Measurements from ENCODE around the gene FCAR. TPM values are rescaled to one million over a fixed set of nuclear protein-coding genes. Genes with fewer than 3 reads are reported as not detected.
"Not testable (repeated sequence)": the region's sequence is repeated elsewhere in the genome, so short reads cannot be mapped to it uniquely, and the experiment has no call there.

Gene FCAR
- total and polyA plus RNA-seq, 2 donors = 0.67 TPM; not detected in 1

- Histone ChIP-seq H3K36me3 (ENCODE audit: insufficient read depth) (no peaks in the 10 kb centered on the region), H3K4me1 (ENCODE audit: insufficient read depth) (no peaks in the 10 kb centered on the region), H3K27ac (ENCODE audit: low read depth) (no peak overlapping the region), H3K4me3 (ENCODE audit: low read depth, low read length) (no peak overlapping the region)
- 90% methylated on average over 6 of the region's 6 CpGs for WGBS
- no peak for DNase-seq (ENCODE audit: extremely low spot score)
Measured at GRCh38 chr19:54903303-54903702, 29.3 kb downstream of the FCAR start.

DNA sequence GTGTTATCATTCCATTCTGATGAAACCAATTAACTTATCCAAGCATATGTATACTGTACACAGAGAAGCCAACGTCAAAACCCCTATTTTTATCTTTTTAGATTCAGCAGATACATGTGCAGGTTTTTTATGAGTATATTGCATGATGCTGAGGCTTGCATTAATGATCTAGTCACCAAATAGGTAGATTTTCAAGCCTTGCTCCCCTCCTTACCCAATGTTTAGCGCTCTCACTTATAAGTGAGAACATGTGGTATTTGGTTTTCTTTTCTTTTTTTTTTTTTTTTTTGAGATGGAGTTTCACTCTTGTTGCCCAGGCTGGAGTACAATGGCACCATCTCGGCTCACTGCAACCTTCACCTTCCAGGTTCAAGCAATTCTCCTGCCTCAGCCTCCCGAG lies 30.2 kb downstream of the FCAR start:
- not testable (repeated sequence) for H3K27ac ChIP-seq (ENCODE audit: low read depth); H3K4me1 ChIP-seq (ENCODE audit: insufficient read depth); H3K4me3 ChIP-seq (ENCODE audit: low read depth, low read length); DNase-seq (ENCODE audit: extremely low spot score); H3K36me3 ChIP-seq (ENCODE audit: insufficient read depth)
- 75% methylated on average over 4 of the region's 4 CpGs for WGBS

- Histone ChIP-seq H3K4me1 (ENCODE audit: insufficient read depth) (no peaks in the 10 kb centered on the region), H3K4me3 (ENCODE audit: low read depth, low read length) (no peak overlapping the region), H3K27ac (ENCODE audit: low read depth) (no peak overlapping the region), H3K36me3 (ENCODE audit: insufficient read depth) (no peaks in the 10 kb centered on the region)
- no peak for DNase-seq (ENCODE audit: extremely low spot score)
- WGBS = 22% methylated on average over 5 of the region's 5 CpGs
Measured at GRCh38 chr19:54905421-54905802, 31.4 kb downstream of the FCAR start.

- no peaks in the 10 kb centered on the region for H3K4me1 ChIP-seq (ENCODE audit: insufficient read depth)
- H3K4me3 ChIP-seq (ENCODE audit: low read depth, low read length) = no peak within 1 kb of the TSS
- no peak for DNase-seq (ENCODE audit: extremely low spot score)
- no peaks in the 10 kb centered on the region for H3K36me3 ChIP-seq (ENCODE audit: insufficient read depth)
- H3K27ac ChIP-seq (ENCODE audit: low read depth) = no peak within 1 kb of the TSS
- WGBS = 36% methylated on average over 22 of the region's 22 CpGs
Measured at GRCh38 chr19:54905803-54906511, 31.9 kb downstream of the FCAR start, which contains the start of gene NCR1. TSS of gene NCR1 (plus strand) at chr19:54906148. CDS start at chr19:54906188, 40 bp downstream.

DNA sequence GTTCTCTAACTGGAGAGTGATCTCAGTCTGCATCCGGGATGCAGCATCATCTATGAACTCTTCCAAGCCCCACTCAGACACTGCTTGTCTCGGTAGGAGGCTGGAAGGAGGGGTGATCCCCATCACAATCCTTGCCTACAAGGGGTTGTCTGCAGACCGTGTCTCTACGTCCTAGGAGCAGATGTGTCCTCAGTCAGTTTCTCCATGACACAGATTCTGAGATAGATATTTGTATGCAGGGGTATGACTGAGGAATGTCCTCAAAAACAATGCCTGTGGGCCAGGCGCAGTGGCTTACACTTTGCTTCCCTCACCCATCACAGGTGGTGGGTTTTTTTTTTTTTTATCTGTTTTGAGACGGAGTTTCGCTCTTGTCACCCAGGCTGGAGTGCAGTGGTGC lies 32.8 kb downstream of the FCAR start:
- no peak overlapping the region for H3K27ac ChIP-seq (ENCODE audit: low read depth)
- DNase-seq (ENCODE audit: extremely low spot score) = no peak
- no peak overlapping the region for H3K4me3 ChIP-seq (ENCODE audit: low read depth, low read length)
- H3K4me1 ChIP-seq (ENCODE audit: insufficient read depth) = no peaks in the 10 kb centered on the region
- WGBS = 82% methylated on average over 7 of the region's 7 CpGs
- H3K36me3 ChIP-seq (ENCODE audit: insufficient read depth) = no peaks in the 10 kb centered on the region

- H3K36me3 ChIP-seq (ENCODE audit: insufficient read depth); H3K4me1 ChIP-seq (ENCODE audit: insufficient read depth); H3K27ac ChIP-seq (ENCODE audit: low read depth); H3K4me3 ChIP-seq (ENCODE audit: low read depth, low read length); DNase-seq (ENCODE audit: extremely low spot score): not testable (repeated sequence)
- WGBS = 73% methylated on average over 4 of the region's 5 CpGs
Measured at GRCh38 chr19:54907899-54908298, 33.9 kb downstream of the FCAR start.

DNA sequence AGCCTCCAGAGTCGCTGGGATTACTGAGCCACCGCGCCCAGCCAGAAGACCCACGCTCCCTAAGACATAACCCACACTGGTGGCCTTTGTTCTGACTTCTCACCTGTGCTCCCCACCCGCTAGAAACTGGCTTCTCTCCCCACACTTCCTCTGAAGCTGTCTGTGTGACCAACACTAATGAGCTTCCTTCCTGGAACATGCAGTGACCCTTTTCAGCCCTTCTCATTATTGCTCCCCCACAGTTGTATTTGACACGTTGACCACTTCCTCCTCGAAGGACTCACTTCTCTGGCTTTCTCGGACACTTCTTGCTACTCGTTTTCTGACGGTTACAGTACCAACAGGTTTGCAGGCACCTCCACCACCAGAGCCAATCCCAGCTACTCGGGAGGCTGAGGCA lies 42.8 kb downstream of the FCAR start:
- H3K4me3 ChIP-seq (ENCODE audit: low read depth, low read length) = no peak overlapping the region
- WGBS = 72% methylated on average over 11 of the region's 11 CpGs
- no peaks in the 10 kb centered on the region for H3K4me1 ChIP-seq (ENCODE audit: insufficient read depth)
- no peaks in the 10 kb centered on the region for H3K36me3 ChIP-seq (ENCODE audit: insufficient read depth)
- no peak overlapping the region for H3K27ac ChIP-seq (ENCODE audit: low read depth)
- DNase-seq (ENCODE audit: extremely low spot score) = no peak

- Histone ChIP-seq H3K4me3 (ENCODE audit: low read depth, low read length) (no peak overlapping the region), H3K4me1 (ENCODE audit: insufficient read depth) (no peaks in the 10 kb centered on the region), H3K27ac (ENCODE audit: low read depth) (no peak overlapping the region), H3K36me3 (ENCODE audit: insufficient read depth) (no peaks in the 10 kb centered on the region)
- no peak for DNase-seq (ENCODE audit: extremely low spot score)
- 84% methylated on average over 9 of the region's 9 CpGs for WGBS
Measured at GRCh38 chr19:54918499-54918898, 44.5 kb downstream of the FCAR start.

DNA sequence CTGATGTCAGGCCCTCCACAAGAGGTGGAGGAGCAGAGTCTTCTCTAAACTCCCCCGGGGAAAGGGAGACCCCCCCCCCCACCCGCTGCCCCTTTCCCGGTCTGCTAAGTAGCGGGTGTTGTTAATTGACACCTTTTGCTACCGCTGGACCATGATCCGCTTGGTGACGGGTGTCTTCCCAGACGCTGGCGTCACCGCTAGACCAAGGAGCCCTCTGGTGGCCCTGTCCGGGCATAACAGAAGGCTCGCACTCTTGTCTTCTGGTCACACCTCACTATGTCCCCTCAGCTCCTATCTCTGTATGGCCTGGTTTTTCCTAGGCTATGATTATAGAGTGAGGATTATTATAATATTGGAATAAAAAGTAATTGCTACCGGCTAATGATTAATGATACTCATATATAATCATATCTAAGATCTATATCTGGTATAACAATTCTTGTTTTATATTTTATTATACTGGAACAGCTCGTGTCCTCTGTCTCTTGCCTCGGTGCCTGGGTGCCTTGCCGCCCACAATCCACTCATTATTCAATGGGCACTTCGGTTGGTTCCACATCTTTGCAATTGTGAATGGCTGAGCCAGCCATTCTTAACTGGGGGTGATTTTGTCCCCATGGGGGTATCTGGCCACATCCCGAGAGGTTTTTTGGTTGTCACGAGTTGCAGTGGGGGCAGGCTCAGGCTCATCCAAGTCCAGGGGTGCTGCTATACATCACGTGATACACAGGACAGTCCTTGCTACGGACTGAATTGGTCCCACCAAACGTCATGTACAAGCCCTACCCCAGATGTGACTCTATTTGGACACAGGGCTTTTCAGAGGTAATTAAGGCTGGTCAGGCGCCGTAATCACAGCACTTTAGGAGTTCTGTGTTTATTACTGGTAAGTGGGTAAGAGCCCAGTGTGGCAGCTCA lies 45.9 kb downstream of the FCAR start:
- H3K4me3 ChIP-seq (ENCODE audit: low read depth, low read length); H3K27ac ChIP-seq (ENCODE audit: low read depth); DNase-seq (ENCODE audit: extremely low spot score); H3K36me3 ChIP-seq (ENCODE audit: insufficient read depth); H3K4me1 ChIP-seq (ENCODE audit: insufficient read depth): not testable (repeated sequence)
- WGBS = 31% methylated on average over 22 of the region's 24 CpGs

- WGBS = 63% methylated on average over 7 of the region's 7 CpGs
- Histone ChIP-seq H3K36me3 (ENCODE audit: insufficient read depth) (no peaks in the 10 kb centered on the region), H3K27ac (ENCODE audit: low read depth) (no peak overlapping the region), H3K4me1 (ENCODE audit: insufficient read depth) (no peaks in the 10 kb centered on the region), H3K4me3 (ENCODE audit: low read depth, low read length) (no peak overlapping the region)
- no peak for DNase-seq (ENCODE audit: extremely low spot score)
Measured at GRCh38 chr19:54921082-54921481, 47.0 kb downstream of the FCAR start.

DNA sequence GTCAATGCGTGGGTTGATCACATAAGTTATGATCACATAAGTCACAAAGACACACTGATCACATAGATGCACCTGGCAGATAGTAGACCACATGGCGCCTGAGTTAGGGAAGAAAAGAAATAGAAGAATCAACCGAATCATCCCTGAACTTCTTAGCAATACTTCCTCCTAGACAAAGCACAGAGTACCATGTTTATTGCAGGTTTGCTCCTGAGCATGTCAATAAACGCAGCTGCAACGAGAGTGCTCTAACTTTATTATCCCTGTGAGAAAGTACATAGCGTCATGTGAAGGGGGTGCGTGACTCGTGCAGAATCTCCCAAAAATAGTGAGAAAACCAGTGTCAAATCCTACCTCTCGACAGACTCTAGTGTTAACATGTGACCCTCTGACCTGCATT lies 49.2 kb downstream of the FCAR start:
- H3K4me1 ChIP-seq (ENCODE audit: insufficient read depth) = no peaks in the 10 kb centered on the region
- no peaks in the 10 kb centered on the region for H3K36me3 ChIP-seq (ENCODE audit: insufficient read depth)
- H3K4me3 ChIP-seq (ENCODE audit: low read depth, low read length) = no peak overlapping the region
- H3K27ac ChIP-seq (ENCODE audit: low read depth) = no peak overlapping the region
- DNase-seq (ENCODE audit: extremely low spot score) = no peak
- WGBS = 51% methylated on average over 9 of the region's 9 CpGs

DNA sequence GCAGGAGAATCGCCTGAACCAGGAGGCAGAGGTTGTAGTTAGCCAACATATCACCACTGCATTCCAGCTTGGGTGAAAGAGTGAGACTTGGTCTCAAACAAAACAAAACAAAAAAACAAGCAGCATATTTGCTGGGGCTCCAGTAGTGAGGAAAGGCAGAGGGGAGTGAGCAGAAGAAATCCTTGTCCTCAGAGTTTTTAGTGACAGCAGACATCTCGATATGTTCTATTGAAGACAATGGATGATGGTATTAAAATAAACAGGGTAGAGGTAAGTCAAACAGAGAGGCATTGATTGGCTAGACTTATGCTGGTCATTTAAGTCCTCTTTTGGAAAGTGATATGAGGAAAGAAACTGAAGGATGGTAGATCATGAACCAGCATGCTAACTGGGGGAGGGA lies 54.3 kb downstream of the FCAR start:
- 96% methylated on average over 2 of the region's 2 CpGs for WGBS
- H3K4me3 ChIP-seq (ENCODE audit: low read depth, low read length) = no peak overlapping the region
- DNase-seq (ENCODE audit: extremely low spot score) = no peak
- H3K27ac ChIP-seq (ENCODE audit: low read depth) = no peak overlapping the region
- H3K4me1 ChIP-seq (ENCODE audit: insufficient read depth) = no peaks in the 10 kb centered on the region
- H3K36me3 ChIP-seq (ENCODE audit: insufficient read depth) = no peaks in the 10 kb centered on the region

GRCh38 chr19:54937926-54938325 lies 63.9 kb downstream of the FCAR start:
- H3K4me3 ChIP-seq (ENCODE audit: low read depth, low read length) = no peak overlapping the region
- no peak for DNase-seq (ENCODE audit: extremely low spot score)
- no peaks in the 10 kb centered on the region for H3K4me1 ChIP-seq (ENCODE audit: insufficient read depth)
- no peaks in the 10 kb centered on the region for H3K36me3 ChIP-seq (ENCODE audit: insufficient read depth)
- H3K27ac ChIP-seq (ENCODE audit: low read depth) = no peak overlapping the region
- WGBS = 77% methylated on average over 9 of the region's 9 CpGs

- WGBS = 75% methylated on average over 11 of the region's 11 CpGs
- H3K4me1 ChIP-seq (ENCODE audit: insufficient read depth) = no peaks in the 10 kb centered on the region
- no peaks in the 10 kb centered on the region for H3K36me3 ChIP-seq (ENCODE audit: insufficient read depth)
- H3K4me3 ChIP-seq (ENCODE audit: low read depth, low read length) = no peak overlapping the region
- no peak for DNase-seq (ENCODE audit: extremely low spot score)
- H3K27ac ChIP-seq (ENCODE audit: low read depth) = no peak overlapping the region
Measured at GRCh38 chr19:54938906-54939305, 64.9 kb downstream of the FCAR start.
